Measurements from ENCODE around the gene MRPS12. TPM values are rescaled to one million over a fixed set of nuclear protein-coding genes. Genes with fewer than 3 reads are reported as not detected.

The MRPS12 gene
- total RNA-seq, 2 donors from 2014 or later = 16.6 to 16.8 TPM

GRCh38 chr19:38946229-38947010 lies 15.7 kb downstream of the MRPS12 start:
- 86 to 87% methylated on average over 6 to 11 of the region's 11 CpGs for WGBS, 2 donors
- Histone ChIP-seq H3K36me3 (replicated peaks in 1 of 2; ENCODE audit: insufficient read depth in 1 of 2, low read depth in 2 of 2) (no peaks in the 10 kb centered on the region), H3K9me3 (no peaks in the 10 kb centered on the region), H3K4me3 (no peak overlapping the region), H3K27ac (no peak overlapping the region), H3K27me3 (no peaks in the 10 kb centered on the region), H3K4me1 (peaks cover 11% of the 10 kb centered on the region)
- intact Hi-C loops (cut with DNase I) = no loop called here
- no peak for TF ChIP-seq POLR2A (IDR thresholded peaks at IDR 0.05)
- ATAC-seq = no peak
- no peak for DNase-seq

GRCh38 chr19:38949580-38950367 lies 19.0 kb downstream of the MRPS12 start:
- intact Hi-C loops (cut with DNase I) = no loop called here
- H3K9me3 ChIP-seq = no peaks in the 10 kb centered on the region
- no peaks in the 10 kb centered on the region for H3K27me3 ChIP-seq
- H3K27ac ChIP-seq = peak overlapping the region in 1 of 4 donors; percentile 16
- H3K4me1 ChIP-seq = peaks cover 21% of the 10 kb centered on the region
- WGBS, 2 donors = 12 to 28% methylated on average over 17 to 56 of the region's 72 CpGs
- DNase-seq (peak; percentile 83 to 93 (median 90)), ATAC-seq (peak; percentile 87)
- H3K36me3 ChIP-seq (replicated peaks in 1 of 2; ENCODE audit: insufficient read depth in 1 of 2, low read depth in 2 of 2) = no peaks in the 10 kb centered on the region
- H3K4me3 ChIP-seq = no peak overlapping the region
- TF ChIP-seq POLR2A (IDR thresholded peaks at IDR 0.05) = peak in 1 of 3 donors; percentile 11
- no peak for TF ChIP-seq CTCF (IDR thresholded peaks at IDR 0.05)

DNA sequence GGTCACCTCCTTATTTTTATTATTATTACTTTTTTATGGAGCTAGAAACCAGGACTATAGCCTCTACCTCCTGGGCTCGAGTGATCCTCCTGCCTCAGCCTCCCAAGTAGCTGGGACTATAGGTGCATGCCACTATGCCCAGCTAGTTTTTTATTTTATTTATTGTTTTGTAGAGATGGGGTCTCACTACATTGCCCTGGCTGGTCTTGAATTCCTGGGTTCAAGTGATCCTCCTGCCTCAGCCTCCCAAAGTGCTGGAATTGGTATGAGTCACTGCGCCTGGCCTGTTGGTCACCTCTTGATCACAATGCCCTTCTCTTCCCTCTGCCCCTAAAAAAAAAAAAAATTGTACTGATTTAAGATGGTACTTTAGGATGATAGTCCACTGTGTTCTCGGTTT lies 20.4 kb downstream of the MRPS12 start:
- no peak for ATAC-seq
- Histone ChIP-seq H3K36me3 (replicated peaks in 1 of 2; ENCODE audit: insufficient read depth in 1 of 2, low read depth in 2 of 2) (no peaks in the 10 kb centered on the region), H3K4me1 (peaks cover 21% of the 10 kb centered on the region), H3K4me3 (no peak overlapping the region), H3K9me3 (no peaks in the 10 kb centered on the region), H3K27me3 (no peaks in the 10 kb centered on the region), H3K27ac (no peak overlapping the region)
- TF ChIP-seq CTCF (IDR thresholded peaks at IDR 0.05) = no peak
- no peak for TF ChIP-seq POLR2A (IDR thresholded peaks at IDR 0.05)
- no peak for DNase-seq
- WGBS, 2 donors = 74 to 88% methylated on average over 3 of the region's 3 CpGs
- intact Hi-C loops (cut with DNase I) = no loop called here

DNA sequence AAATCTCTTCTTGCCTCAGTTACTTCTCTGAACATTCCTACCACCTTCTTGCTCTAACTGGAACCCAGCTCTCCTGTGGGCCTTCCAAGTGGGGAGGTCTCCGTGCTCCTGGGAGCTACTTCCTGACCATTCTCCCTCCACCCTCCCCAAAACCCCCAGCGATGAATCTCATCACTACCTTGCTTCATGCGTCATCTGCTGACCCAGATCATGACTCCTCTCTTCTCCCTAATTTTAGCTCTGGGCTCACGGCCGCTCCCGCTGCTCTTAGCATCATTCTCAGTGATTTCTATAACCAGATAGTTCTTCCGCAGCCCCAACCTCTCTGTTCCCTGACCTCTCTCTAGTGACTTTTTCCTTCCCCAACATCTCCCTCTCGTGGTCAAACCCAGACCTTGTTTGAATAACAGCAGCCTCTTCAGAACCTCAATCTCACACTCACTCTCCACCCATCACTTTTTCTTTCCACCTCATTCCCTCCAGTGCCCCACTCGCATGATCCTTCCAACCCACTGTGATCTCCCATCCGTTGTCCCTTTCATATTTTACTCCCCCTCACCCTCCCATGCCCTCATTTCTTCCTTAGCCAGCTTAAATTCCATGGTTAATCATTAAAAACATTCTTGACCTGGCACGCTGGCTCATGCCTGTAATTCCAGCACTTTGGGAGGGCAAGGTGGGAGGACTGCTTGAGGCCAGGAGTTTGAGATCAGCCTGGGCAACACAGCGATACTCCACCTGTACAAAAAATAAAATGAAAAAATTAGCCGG lies 21.8 kb downstream of the MRPS12 start:
- H3K27me3 ChIP-seq = no peaks in the 10 kb centered on the region
- peak in 1 of 3 donors; percentile 11 for TF ChIP-seq POLR2A (IDR thresholded peaks at IDR 0.05)
- TF ChIP-seq CTCF (IDR thresholded peaks at IDR 0.05) = peak in 6 of 7 experiments; percentile 21 to 84 (median 55)
- intact Hi-C loops (cut with DNase I) = no loop called here
- 44 to 50% methylated on average over 13 of the region's 13 CpGs for WGBS, 2 donors
- H3K4me3 ChIP-seq = no peak overlapping the region
- peaks cover 21% of the 10 kb centered on the region for H3K4me1 ChIP-seq
- peak; percentile 64 for ATAC-seq
- DNase-seq = peak; percentile 26 to 59 (median 48)
- H3K36me3 ChIP-seq (replicated peaks in 1 of 2; ENCODE audit: insufficient read depth in 1 of 2, low read depth in 2 of 2) = no peaks in the 10 kb centered on the region
- no peaks in the 10 kb centered on the region for H3K9me3 ChIP-seq
- peak overlapping the region; percentile 39 to 57 (median 44) for H3K27ac ChIP-seq

DNA sequence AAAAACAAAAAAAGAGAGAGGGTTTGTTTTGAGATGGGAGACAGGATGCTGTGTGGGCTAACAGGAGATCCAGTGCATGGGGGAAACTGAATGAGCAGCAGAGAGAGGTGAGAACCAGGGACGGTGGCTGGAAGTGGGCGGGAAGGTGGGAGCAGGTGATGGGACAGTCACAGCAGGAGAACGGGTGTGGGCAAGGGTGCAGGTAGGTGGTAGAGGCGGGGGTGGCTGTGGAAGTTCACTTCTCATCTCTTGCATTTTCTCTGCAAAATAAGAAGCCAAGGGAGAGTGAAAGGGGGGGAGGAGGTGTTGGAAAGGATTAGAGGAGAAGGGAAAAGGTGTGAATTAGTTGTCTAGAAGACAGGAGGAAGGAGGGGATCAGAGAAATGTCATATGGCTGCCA lies 22.9 kb downstream of the MRPS12 start:
- no peaks in the 10 kb centered on the region for H3K27me3 ChIP-seq
- H3K9me3 ChIP-seq = no peaks in the 10 kb centered on the region
- no peak for TF ChIP-seq CTCF (IDR thresholded peaks at IDR 0.05)
- no peak for TF ChIP-seq POLR2A (IDR thresholded peaks at IDR 0.05)
- DNase-seq (no peak), ATAC-seq (no peak)
- H3K4me1 ChIP-seq = peaks cover 21% of the 10 kb centered on the region
- no peaks in the 10 kb centered on the region for H3K36me3 ChIP-seq (replicated peaks in 1 of 2; ENCODE audit: insufficient read depth in 1 of 2, low read depth in 2 of 2)
- H3K4me3 ChIP-seq = no peak overlapping the region
- WGBS, 2 donors = 81 to 82% methylated on average over 4 of the region's 4 CpGs
- H3K27ac ChIP-seq = peak overlapping the region in 1 of 4 donors; percentile 57
- intact Hi-C loops (cut with DNase I) = no loop called here
